B cell (primary cell): ENCODE data around the gene KCNK2. TPM values are rescaled to one million over a fixed set of nuclear protein-coding genes. Genes with fewer than 3 reads are reported as not detected.

Experiments used
- ATAC-seq: fragments of 200-7000 bp; cut with Tn5 transposase; one replicate; pipeline ENCODE4 v1.10.0; 2021; ENCODE audit warnings: low read depth, mild to moderate bottlenecking, moderate number of reproducible peaks, moderate library complexity
- CTCF ChIA-PET: fragments of 350-600 bp; sonication (Branson Sonifier 250); formaldehyde crosslinking; loops from one replicate; lab custom pipeline; 2021; ENCODE audit warnings: antibody characterized with exemption, inconsistent platforms; lab: Charles Lee
- POLR2A ChIA-PET: fragments of 350-600 bp; sonication (Branson Sonifier 250); formaldehyde crosslinking; loops from one replicate; lab custom pipeline; 2021; ENCODE audit warnings: antibody characterized with exemption; lab: Charles Lee
- DNase-seq: peaks from one replicate; pipeline ENCODE4 v3.0.0; 2013
- H2AFZ ChIP-seq: 2 replicates; pipeline ENCODE4 v1.6.1; 2012; ENCODE audit warnings: mild to moderate bottlenecking, low read depth, low read length; ENCODE audit not compliant: insufficient read depth, poor library complexity, severe bottlenecking
- H3K27ac ChIP-seq, 2 donors: 1 replicate in 1 of 2; 2 replicates in 1 of 2; pipeline ENCODE4 v1.5.1; 2012 to 2013; ENCODE audit warnings: low read length in 2 of 2, mild to moderate bottlenecking in 2 of 2, moderate library complexity in 1 of 2
- H3K27me3 ChIP-seq, 4 experiments: fragments of 200-600 bp in 1 of 4; sonication (generic) in 1 of 4; replicated peaks in 1 of 4; 1 replicate in 2 of 4; 2 replicates in 2 of 4; pipeline versions ENCODE4 v1.6.1 to v1.7.0; 2013 to 2016; ENCODE audit warnings: low read length in 3 of 4, mild to moderate bottlenecking in 2 of 4, mixed read lengths in 1 of 4, moderate library complexity in 1 of 4; ENCODE audit not compliant: insufficient read depth in 4 of 4, control insufficient read depth in 3 of 4; ENCODE audit errors: control extremely low read depth in 1 of 4
- H3K36me3 ChIP-seq, 2 experiments: replicated peaks in 1 of 2; 1 replicate in 1 of 2; 2 replicates in 1 of 2; pipeline versions ENCODE4 v1.6.1 to v1.7.1; 2013; ENCODE audit warnings: low read length in 1 of 2; ENCODE audit not compliant: insufficient read depth in 2 of 2, control insufficient read depth in 1 of 2; ENCODE audit errors: control extremely low read depth in 1 of 2, extremely low read depth in 1 of 2
- H3K4me1 ChIP-seq, 2 donors: fragments of 200-600 bp in 1 of 2; sonication (generic) in 1 of 2; 1 replicate in 1 of 2; 2 replicates in 1 of 2; pipeline versions ENCODE4 v1.5.1 to v1.6.1; 2013 to 2017; ENCODE audit warnings: low read length in 2 of 2; ENCODE audit not compliant: control insufficient read depth in 2 of 2, insufficient read depth in 2 of 2
- H3K4me2 ChIP-seq: replicated peaks from 2 replicates; pipeline ENCODE3; 2012; ENCODE audit warnings: mild to moderate bottlenecking, low read depth, low read length; ENCODE audit not compliant: poor library complexity, severe bottlenecking
- H3K4me3 ChIP-seq, 5 experiments: fragments of 200-600 bp in 1 of 5; sonication (generic) in 1 of 5; 1 replicate in 3 of 5; 2 replicates in 2 of 5; pipeline versions ENCODE4 v1.5.1 to v1.7.0; 2011 to 2016; ENCODE audit warnings: low read length in 4 of 5, mild to moderate bottlenecking in 4 of 5, low read depth in 2 of 5, control low read depth in 1 of 5, moderate library complexity in 1 of 5; ENCODE audit not compliant: insufficient read depth in 1 of 5; ENCODE audit errors: control extremely low read depth in 1 of 5, extremely low read depth in 1 of 5
- H3K79me2 ChIP-seq: fragments of 200-600 bp; sonication (generic); one replicate; pipeline ENCODE4 v1.6.0; 2016; ENCODE audit warnings: low read length; ENCODE audit not compliant: control insufficient read depth, insufficient read depth
- H3K9ac ChIP-seq: fragments of 200-600 bp; sonication (generic); 2 replicates; pipeline ENCODE4 v1.6.1; 2017; ENCODE audit warnings: mild to moderate bottlenecking, low read length, moderate library complexity
- H3K9me3 ChIP-seq, 3 donors: one replicate each; pipeline versions ENCODE4 v1.6.1 to v1.7.1; 2013; ENCODE audit warnings: low read length in 2 of 3; ENCODE audit not compliant: control insufficient read depth in 2 of 3, insufficient read depth in 1 of 3; ENCODE audit errors: control extremely low read depth in 1 of 3
- H4K20me1 ChIP-seq: 2 replicates; pipeline ENCODE4 v1.6.0; 2012; ENCODE audit warnings: mild to moderate bottlenecking, low read length; ENCODE audit not compliant: insufficient read depth, control insufficient read depth, poor library complexity, severe bottlenecking
- H3K27ac Mint-ChIP-seq: one replicate; pipeline ENCODE4 v1.8.0; 2021; ENCODE audit warnings: mixed read lengths
- H3K27me3 Mint-ChIP-seq: one replicate; pipeline ENCODE4 v1.8.0; 2021; ENCODE audit warnings: mixed read lengths
- H3K4me1 Mint-ChIP-seq: one replicate; pipeline ENCODE4 v1.8.0; 2021; ENCODE audit warnings: mixed read lengths
- H3K4me3 Mint-ChIP-seq: one replicate; pipeline ENCODE4 v1.8.0; 2021; ENCODE audit warnings: mixed read lengths
- H3K9me3 Mint-ChIP-seq: one replicate; pipeline ENCODE4 v1.8.0; 2022; ENCODE audit warnings: mixed read lengths; ENCODE audit not compliant: insufficient read depth
- CTCF ChIP-seq: fragments of 200-600 bp; IDR thresholded peaks from one replicate; pipeline ENCODE4 v1.8.0; 2022; ENCODE audit warnings: antibody characterized with exemption, mild to moderate bottlenecking
- EZH2 ChIP-seq: IDR thresholded peaks from 2 replicates; pipeline ENCODE4 v1.6.1; 2012; ENCODE audit warnings: borderline replicate concordance, low read depth, mild to moderate bottlenecking, moderate library complexity, low read length; ENCODE audit not compliant: insufficient read depth, poor library complexity, severe bottlenecking
- WGBS: methylation state at CpG from one replicate; pipeline ENCODE4 v1.1.5; 2013; ENCODE audit warnings: missing lambda C conversion rate; ENCODE audit not compliant: insufficient coverage; 5-methylcytosine and 5-hydroxymethylcytosine counted together
- intact Hi-C: fragments of 100-400 bp; cut with micrococcal nuclease; formaldehyde crosslinking; loops from one replicate; pipeline ENCODE4 v1.10.0; 2022
- polyA plus RNA-seq: library from polyadenylated mRNA; depleted of rRNA; stranded (reverse); fragments of >200 nt; gene quantifications from 2 replicates; pipeline ENCODE4 v1.2.3, GENCODE V29; 2012
- total RNA-seq, 2 donors: library from RNA; stranded (reverse); fragments of 120-200 nt in 1 of 2; gene quantifications; 1 replicate in 1 of 2; 2 replicates in 1 of 2; pipeline versions ENCODE4 v1.2.3 to v1.2.4, GENCODE V29; 2013 to 2022

The KCNK2 gene
- total and polyA plus RNA-seq, 2 donors (not counting 1 experiment from before 2014, with no cell fraction given): not detected

DNA sequence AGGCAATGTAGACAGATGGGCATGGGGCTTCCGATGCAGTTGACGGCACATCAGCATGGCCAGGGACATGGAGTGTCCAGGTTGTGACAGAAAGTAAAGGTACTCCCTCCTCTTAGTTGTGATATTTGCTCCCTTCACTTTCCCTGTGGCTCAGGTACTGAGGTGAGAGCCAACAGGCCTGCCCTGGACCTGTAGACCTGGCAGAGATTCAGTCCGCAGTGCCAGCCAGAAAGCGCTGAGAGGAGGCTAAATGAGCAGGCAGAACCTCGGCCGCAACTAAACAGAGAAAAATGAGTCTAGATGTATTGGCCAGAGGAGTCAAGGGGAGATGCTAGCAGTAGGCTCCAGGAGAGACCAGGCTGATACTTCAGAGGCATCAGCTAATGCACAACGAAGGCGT, 22.6 kb upstream of the KCNK2 start:
- Histone ChIP-seq H3K27me3 (no peaks in the 10 kb centered on the region), H3K9me3 (peaks cover 0 to 4% (median 0%) of the 10 kb centered on the region in 3 donors), H3K9ac (no peak overlapping the region), H3K4me1 (no peaks in the 10 kb centered on the region), H2AFZ (no peak overlapping the region), H3K79me2 (no peaks in the 10 kb centered on the region), H3K36me3 (no peaks in the 10 kb centered on the region), H4K20me1 (no peaks in the 10 kb centered on the region), H3K4me3 (no peak overlapping the region), H3K27ac (no peak overlapping the region), H3K4me2 (no peak overlapping the region)
- intact Hi-C loops: no loop called here
- POLR2A ChIA-PET: no interaction called here
- H3K27ac Mint-ChIP-seq: no peak overlapping the region
- no peak overlapping the region for H3K4me3 Mint-ChIP-seq
- CTCF ChIA-PET: no interaction called here
- no peaks in the 10 kb centered on the region for H3K9me3 Mint-ChIP-seq
- H3K27me3 Mint-ChIP-seq: no peaks in the 10 kb centered on the region
- DNase-seq: no peak
- 98% methylated on average over 6 of the region's 8 CpGs for WGBS
- no peak for ATAC-seq
- no peaks in the 10 kb centered on the region for H3K4me1 Mint-ChIP-seq
- TF ChIP-seq CTCF (no peak), EZH2 (no peak)

- Histone ChIP-seq H3K4me2 (no peak overlapping the region), H3K4me3 (no peak overlapping the region), H2AFZ (no peak overlapping the region), H3K27ac (no peak overlapping the region), H3K79me2 (no peaks in the 10 kb centered on the region), H3K9me3 (peaks cover 0 to 4% (median 0%) of the 10 kb centered on the region in 3 donors), H3K4me1 (no peaks in the 10 kb centered on the region), H3K36me3 (no peaks in the 10 kb centered on the region), H3K9ac (no peak overlapping the region), H3K27me3 (no peaks in the 10 kb centered on the region), H4K20me1 (no peaks in the 10 kb centered on the region)
- ChIA-PET CTCF (no interaction called here), POLR2A (no interaction called here)
- ATAC-seq (no peak), DNase-seq (no peak)
- no peak overlapping the region for H3K4me3 Mint-ChIP-seq
- no peaks in the 10 kb centered on the region for H3K27me3 Mint-ChIP-seq
- no peaks in the 10 kb centered on the region for H3K9me3 Mint-ChIP-seq
- 88% methylated on average over 3 of the region's 5 CpGs for WGBS
- H3K4me1 Mint-ChIP-seq: no peaks in the 10 kb centered on the region
- no peak overlapping the region for H3K27ac Mint-ChIP-seq
- TF ChIP-seq EZH2 (no peak), CTCF (no peak)
- intact Hi-C loops: no loop called here
Observed at GRCh38 chr1:215064327-215064726, 18.2 kb upstream of the KCNK2 start.
